Measurements from ENCODE around the gene TEAD1.

The TEAD1 gene

DNA sequence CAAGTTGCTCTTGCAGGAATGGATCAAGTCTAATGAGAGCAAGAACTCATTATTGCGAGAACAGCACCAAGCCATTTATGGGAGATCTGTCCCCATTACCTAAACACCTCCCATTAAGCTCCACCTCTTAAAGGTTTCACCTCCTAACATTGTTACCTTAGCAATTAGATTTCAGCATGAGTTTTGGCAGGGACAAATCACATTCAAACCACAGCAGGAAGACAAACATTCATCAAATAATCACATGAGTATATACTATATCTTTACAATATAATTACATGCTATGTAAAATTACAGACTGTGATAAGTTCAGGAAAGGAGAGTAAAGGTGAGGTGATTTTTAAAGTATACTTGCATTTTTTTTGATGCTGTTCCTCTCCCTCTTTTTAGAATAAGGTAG lies 6.6 kb upstream of the TEAD1 start:
- DNase-seq, result no peak

DNA sequence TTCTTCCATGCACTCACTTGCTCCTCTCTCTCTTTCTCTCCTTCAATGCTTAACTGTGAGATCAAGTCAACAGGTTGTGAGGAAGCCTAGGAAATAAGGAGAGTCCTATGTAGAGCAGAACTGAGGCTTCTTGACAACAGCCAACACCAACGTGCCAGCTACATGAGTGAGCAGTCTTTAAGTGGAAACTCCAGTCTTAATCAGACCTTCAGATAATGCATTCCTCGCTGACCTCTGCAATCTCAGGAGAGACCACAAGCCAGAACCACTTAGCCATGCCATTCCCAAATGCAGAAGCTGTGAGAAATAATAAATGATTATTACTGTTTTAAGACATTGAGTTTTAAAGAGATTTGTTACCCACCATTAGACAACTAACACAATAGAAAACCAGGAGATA lies 6.1 kb upstream of the TEAD1 start:
- DNase-seq, result no peak

DNA sequence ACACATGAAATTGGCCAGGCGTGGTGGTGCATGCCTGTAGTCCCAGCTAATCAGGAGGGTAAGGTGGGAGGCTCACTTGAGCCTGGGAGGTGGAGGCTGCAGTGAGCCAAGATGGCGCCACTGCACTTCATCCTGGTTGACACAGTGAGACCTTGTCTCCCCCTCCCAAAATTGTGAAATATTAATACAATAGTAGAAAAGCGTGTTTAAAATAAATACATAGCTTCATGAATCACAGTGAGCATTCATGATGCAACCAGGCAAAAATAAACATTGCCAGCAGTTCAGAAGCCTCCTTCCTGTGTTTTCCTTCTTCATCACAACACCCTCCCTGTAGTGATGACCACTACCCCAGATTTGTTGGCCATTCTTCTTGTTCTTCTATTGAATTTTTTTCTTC lies 4.3 kb upstream of the TEAD1 start:
- no peak for DNase-seq

DNA sequence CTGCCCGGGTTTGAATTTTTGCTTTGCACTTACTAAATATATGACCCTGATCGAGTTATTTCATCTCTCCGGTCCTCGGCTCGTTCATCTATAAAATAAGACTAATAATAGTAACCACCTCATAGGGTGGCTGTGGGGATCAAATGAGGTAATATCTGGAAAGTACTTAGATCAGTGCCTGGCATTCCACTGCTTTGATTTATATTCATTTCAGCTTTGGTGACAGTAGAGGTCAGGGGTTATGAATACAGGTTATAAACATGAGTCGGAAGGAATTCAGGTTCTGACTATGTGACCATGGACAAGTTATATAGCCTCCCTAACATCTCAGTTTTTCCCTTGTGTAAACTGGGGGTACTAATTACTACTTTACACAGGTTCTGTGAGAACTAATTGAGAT lies 2.9 kb upstream of the TEAD1 start:
- DNase-seq, result no peak

DNA sequence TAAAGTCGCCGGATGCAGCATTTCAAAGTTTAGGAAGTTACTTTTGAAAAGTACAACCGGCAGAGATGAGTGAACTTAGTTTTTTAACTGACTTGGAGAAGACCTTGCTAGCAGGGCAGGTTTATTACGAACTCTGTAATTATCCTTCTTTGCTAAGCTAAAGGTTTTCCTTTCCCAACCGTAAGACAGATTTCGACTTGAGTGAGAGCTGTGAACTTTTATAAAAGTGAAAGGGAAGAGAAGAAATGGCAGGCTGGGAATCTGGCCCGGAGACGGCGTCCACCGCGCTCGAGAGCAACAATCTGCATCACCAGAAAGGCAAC lies 659 bp upstream of the TEAD1 start:
- DNase-seq, result no peak

DNA sequence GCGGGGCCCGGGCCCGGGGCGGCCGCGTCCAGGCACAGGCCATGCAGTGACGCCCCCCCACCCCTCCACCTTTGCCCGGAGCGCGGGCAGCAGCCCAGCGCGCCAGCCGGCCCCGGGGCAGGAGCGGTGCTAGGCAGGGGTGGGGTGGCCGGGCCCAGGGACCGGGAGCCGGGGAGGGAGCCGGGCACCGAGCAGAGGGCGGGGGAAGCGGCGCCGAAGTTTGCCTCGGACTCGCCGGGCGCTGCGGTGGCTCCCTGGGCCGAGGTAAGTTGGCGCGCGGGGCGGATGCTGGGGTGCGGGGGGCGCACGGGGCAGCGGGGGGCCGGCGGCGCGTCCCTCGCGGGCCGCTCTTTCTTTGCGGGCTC lies 332 bp downstream of the TEAD1 start:
- no peak for DNase-seq

DNA sequence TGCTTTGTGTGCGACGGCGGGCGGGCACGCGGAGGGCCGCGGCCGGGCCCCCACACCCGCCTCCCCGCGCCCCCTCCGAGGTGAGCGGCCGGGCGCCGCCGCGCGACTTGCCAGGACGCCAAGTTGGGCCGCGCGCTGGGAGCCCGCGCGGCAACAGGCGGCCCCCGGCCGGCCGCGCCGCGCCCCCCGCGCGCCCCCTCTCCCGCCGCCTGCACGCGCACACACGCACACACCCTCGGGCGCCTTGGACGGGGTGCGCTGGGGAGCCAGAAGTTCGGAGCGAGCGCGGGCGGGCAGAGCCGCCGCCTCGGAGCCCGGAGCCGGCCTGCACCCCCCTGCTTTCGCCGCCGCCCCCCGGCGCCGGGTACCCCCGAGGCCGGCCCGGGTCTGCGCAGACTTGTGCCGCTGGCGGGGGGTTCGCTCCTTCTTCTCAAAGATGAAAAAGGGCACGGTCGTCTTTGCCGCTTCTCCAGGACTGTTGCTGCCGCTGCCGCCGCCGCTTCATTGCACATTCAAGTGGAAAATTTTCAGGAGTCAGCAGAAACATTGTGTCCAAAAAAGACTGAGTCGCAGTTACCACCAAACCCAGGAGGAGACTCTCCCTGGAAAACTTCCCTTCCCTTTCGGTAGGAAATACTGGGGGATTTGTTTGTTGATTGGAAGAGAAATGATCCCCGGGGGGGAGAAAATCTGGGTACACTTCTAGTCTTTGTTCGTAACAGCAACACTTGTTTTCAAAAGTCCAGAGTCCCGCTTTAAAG lies 895 bp downstream of the TEAD1 start:
- no peak for DNase-seq

DNA sequence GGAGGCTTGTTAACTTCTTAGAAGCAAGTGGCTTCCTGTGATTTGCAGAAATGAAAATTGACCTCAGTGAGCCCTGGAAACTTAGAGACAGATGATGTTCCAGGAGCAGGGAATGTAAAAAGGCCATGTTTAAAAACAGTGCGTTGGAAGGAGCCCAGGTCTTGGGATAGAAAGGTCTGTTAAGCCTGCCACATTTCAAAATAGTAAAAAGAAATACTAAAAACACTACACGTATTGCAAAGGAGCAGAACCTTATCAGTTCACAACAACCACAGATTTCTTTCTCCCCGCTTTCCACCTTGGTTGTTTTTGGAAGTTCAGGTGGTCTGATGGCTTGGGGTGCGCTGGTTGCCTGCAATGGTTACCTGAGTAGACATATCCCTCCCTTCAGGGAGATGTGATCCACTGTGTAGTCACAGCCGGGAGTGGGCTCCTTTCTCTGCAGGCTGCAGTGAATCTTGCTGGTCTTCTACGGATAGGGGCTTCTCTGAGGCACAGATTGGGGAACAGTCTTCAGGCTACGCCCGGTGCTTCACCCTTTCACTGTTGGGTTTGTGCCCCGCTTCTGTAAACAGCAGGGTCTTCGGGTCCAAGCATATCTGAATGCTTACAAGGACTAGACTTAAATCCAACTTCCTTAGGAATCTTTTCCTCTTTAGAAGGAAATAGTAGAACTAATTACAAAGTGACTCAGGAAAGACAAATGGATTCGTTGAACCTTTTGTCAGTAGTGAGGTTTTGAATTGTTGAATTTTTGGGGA lies 1.9 kb downstream of the TEAD1 start:
- DNase-seq, result no peak

DNA sequence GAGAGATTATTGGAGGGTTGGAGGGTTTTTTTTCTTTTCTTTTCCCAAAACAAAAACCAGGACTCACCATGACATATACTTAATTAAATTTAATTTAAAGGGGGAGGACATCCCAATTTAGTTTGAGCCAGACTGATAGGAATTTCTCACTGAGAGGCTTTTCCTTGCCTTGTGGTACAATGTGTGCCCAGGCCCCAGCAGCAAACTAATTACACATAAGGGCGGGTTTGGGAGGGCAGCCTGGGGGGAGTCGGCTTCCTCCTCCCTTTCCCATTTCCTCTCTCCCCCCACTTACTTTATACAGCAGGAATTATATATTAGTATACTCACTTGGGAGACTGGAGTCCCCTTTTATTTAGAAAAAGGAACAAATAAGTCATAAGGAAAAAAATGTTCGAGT lies 2.9 kb downstream of the TEAD1 start:
- DNase-seq, result no peak

DNA sequence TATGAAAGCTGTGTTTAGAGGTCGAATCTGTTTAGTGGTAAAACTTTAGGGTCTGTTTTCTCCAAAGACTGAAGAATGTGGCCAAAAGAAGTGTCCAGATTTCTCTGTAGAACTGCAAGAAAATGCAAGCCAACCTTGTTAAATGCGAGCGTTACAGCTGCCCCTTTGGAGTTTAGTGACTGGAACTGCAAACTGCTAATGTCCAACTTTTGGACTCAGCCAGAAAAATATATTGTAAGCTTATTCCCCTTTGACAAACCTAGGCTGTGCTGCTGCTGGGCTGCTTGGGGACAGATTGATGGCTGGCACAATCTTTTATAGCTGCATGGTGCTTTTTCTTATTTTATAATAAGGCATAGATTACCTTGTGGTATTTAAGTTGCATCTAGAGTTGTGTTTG lies 3.9 kb downstream of the TEAD1 start:
- DNase-seq, result no peak

DNA sequence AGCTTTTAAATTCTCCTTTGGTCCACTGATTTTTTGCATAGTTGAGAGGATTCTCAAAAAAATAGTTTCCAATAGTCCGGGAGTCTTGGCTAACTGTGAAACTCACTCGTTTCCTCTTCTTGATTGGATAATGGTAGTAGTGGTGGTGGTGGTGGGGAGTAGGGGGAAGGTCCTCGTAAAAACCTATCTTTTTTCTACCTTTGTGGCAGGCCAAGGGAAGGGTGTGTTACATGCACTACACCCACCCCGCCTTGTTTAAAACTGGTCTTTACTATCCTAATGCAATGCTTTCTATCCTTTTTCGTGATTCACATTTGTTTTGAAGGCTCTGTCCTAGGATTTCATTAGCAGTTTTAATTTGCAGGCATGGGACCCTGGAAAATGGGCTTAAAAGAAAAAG lies 4.8 kb downstream of the TEAD1 start:
- no peak for DNase-seq

DNA sequence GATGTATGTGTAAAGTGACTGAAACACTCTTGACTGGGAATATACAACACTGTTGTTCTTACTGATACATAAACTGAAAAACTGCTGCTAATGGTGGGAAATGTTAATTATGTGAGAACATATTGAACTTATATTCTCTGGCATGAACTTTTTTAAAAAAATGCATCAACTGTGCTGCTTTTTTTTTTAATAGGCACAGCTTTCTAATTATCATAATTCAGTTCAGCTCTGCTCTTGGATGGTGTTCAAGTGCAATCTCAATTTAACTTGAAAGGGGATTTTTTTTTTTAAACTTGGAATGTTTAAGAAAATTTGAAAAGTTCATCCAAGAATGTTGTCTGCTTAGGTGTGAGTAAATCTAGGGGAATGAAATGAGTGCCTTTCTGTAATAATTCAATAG lies 5.2 kb downstream of the TEAD1 start:
- no peak for DNase-seq

DNA sequence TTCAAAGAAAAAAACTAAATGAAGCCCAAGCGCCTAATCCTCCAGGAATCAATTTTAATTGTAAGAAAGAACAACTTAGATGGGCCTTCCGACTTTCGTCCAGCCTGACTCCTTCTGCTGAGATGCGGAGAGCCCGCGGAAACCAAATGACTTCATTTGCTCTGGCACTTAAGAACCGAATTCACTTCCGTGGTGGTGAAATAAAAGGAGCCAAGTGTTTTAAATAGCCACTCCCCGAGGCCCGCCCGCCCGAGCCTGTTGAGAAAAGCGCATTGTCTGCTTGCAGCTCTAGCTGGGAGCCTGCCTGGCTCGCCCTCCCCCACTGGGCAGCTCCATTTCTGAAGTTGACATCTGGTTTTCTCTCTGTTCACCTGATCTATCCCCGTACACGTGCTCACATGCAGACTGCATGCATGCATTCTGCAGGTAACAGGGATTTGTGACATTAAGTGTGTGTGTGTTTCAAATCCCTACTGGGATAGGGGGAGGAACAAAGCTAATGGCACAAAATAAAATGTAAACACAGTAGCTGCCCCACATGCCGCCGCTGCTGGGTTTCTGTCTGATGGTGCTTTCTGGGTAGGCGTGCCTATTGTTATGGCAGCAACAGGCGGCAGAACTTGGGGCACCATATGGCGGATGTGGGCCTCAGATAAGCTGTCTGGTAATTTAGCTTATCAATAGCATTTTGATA lies 6.2 kb downstream of the TEAD1 start:
- DNase-seq, result no peak

DNA sequence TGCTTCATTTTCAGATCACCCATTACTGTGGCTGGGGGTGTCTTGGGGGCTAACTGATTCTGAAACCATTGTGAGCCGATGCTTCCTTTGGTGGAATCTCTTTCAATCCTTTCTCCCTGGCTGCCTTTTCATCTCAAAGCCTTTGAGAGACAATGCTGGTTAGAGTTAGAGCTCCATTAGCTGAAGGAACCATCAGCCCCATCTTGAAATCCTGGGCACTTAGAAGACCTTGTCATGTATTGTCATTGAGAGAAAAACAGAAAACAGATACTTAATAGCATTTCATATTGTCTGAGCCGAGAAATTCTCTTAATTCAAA lies 6.7 kb downstream of the TEAD1 start:
- no peak for DNase-seq

DNA sequence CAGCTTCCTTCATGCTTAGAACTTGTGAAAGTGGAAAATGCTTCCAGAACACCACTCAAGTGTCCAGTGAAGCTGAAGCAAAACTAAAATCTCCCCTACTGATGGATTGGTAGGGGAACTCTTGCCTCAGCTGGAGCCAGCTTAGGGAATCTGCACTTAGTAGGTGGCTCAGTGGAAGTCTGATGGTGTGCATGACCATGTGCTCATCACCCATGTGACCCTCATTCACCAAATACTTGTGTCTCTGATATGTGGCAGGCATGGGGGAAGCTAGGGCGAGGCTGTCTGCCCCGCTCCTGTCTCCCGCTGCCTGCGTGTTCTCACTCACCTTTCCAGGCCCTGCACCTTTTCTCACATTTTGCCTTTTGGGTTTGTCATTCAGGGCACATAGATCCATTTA lies 7.2 kb downstream of the TEAD1 start:
- DNase-seq, result no peak

DNA sequence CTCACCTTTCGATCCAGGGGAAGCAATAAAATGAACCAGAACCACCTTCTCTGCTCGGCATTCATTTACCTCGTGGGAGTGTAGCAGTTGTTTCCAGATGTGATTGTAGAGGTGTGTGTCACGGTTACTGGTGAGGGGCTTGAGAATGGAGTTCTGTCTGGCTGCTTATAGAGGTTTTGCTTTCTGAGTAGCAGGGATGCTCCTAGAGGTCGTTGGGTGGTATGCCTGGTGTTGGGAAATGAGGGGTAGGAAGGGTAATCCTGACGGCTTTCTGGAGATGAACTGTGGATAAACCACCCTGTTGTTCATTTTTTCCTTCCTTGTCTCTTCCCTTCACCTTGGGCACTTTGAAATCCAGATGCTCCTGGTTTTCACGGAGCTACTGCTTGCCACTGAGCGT lies 8.1 kb downstream of the TEAD1 start:
- no peak for DNase-seq

DNA sequence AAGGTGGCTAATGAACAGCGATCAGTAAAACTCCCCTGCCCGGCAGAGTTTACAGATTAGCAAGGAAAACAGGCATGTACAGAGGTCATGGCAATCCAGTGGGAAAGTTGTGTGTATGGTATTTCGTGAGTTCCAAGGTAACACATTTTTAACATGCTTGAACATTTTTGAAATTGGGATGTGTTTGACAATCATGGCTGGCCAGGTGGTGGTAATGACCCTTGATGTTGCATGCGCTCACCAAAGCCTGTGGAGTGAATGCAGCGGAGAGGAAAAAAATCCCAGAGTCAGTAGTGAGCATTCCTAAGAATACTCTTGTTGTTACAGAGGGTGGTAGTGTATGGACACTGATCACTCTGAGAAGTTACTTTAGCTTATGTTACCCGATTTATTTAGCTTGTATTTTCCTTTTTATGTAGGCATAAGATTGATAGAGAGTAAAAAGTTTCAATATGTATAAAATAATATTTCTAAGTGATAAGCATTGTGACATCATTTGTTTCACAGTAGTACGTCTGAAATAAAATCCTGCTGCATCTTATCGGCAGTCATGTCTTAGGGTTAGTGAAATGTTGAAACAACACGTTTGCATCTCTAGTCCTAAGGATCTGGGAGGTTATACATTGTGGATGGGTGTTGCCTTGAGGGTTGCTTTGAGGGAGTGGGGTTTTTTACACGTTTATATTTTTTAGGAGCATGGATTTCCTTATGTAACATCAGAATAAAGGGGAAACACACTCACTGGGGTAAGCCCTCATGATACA lies 8.7 kb downstream of the TEAD1 start:
- no peak for DNase-seq

DNA sequence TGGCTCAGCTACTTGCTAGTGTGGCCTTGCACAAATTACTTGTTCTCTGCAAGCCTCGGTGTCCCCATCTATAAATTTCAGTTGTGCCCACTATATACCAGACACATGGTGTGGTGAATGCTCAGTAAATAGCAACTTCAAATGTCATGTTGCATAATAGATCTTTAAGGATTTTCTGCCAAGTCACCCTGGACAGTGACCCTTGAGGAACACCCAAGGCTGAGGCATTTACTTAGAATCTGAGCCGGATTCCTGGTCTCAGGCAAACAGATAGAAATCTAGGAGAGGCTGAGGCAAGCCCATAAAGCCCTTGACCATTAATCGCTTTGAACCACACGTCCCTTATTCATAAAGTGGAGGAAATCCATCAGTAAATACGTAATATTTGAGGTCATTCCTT lies 9.7 kb downstream of the TEAD1 start:
- DNase-seq, result no peak

DNA sequence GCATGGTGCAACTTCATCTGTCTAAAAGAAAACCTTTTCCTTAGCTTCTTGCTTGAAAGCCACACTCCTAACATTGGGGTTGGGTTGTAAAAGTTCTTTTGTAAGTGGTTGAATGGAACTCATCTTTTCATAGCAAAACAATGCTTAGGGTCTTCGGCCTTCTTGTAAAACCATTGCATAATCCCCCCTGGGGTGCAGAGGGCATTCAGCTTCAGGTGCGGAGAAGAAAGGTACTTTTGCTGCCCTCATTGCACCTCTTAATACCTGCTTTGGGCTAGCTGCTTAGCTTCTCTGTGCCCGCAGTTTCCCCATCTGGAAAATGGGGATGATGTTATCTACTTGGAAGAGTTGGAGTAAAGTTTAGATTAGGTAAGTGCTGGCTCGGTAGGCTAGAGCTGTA lies 10.1 kb downstream of the TEAD1 start:
- DNase-seq, result no peak

DNA sequence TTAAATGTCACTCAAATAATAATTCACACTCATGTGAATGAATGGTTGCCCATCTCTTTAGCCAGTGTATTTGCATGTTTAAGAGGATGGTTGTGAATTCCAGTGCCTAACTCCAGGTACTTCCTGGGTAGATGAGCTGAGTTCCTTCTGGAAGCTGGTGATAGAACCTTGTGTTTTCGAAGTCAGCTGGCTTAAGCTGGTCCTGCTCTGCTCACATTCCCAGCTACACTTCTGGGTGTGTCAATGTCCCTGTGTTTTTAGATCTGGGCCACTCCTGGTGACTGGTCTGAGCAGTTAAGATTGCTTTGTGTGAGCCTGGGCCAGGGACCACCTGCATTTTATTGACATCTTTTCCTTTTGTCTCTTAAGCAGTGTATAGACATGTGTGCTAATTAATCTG lies 10.6 kb downstream of the TEAD1 start:
- DNase-seq, result no peak

DNA sequence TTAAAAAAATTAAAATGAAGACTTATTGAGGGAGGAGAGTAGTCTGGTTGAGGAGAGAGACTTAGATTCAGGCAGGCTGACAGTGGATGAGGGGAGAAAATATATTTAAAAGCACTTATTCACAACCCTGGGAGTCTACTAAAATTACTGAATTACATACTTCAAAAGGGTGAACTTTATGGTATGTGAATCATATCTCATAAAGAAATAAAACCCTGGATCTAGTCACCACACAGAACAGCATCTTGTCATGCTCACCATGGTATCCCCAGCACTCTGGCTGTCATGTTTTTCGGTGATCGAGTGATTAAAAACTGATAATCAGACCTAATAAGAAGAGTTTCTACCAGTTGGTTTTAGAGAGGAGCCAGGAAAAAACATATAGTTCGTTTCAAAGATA lies 11.0 kb downstream of the TEAD1 start:
- no peak for DNase-seq

DNA sequence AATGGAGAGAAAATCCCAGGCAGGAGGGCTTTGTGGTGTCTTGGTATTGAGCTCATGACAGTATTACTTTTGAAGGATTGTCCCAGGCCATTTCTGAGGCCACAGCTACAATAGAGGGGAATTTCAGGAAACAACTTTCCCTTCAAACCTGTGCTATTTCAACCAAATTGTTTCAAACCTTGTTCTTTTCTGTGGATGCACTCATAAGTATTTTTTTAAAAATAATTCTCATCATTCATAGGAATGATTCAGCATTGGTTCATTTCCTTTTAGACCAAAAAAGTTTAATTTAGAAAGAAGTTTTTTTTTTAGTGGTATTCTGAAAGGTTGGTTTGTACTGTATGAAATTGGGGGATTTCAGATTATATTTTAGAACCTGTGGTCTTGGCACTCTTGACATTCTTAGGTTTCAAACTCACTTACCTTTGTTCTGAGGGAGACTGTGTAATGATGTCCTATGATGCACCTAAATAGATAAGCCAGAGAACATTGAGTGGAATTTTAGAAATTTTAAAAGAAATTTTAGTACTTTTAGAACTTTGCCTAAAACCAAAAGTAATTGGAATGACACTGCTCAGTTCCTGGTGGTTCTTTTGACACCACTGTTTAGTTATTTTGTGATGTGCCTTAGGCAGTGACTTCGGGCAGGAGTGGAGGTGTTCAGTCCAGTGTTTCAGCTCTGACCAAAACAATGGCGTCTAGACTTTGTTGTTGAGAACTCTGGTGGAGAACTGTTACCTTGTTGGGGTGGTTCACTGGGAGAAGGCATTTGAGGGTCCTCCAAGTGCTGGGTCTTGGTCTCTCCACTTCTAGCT lies 12.2 kb downstream of the TEAD1 start:
- DNase-seq, result no peak

DNA sequence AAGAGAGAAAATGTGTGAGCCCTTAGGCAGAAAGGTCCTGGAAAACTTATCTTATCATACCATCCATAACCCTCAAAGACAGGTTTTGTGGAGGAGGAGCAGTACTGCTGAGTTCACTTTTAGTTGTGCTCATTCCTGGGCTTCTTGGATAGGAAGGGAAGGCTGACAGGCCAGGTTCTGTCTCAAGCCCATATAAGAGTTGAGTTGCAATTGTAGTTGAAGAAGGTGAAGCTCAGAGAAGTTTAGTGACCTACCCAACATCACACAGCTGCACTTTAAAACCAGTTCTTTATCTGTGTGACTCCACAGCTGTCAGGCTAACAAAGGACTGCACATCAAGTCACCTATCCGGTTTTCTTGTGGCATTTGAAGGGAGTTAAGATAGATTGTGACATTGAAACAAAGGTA lies 13.0 kb downstream of the TEAD1 start:
- no peak for DNase-seq
